GM20431 (cell line): ENCODE results near the gene ALPP.

ENCODE experiments used
- in situ Hi-C: fragments of 300-500 bp; cut with MseI, MboI; formaldehyde crosslinking; loops from one replicate; pipeline ENCODE4 v1.15.0; 2020; ENCODE audit warnings: low sequenced_read_pairs; ENCODE audit not compliant: unreplicated experiment

Gene ALPP

DNA sequence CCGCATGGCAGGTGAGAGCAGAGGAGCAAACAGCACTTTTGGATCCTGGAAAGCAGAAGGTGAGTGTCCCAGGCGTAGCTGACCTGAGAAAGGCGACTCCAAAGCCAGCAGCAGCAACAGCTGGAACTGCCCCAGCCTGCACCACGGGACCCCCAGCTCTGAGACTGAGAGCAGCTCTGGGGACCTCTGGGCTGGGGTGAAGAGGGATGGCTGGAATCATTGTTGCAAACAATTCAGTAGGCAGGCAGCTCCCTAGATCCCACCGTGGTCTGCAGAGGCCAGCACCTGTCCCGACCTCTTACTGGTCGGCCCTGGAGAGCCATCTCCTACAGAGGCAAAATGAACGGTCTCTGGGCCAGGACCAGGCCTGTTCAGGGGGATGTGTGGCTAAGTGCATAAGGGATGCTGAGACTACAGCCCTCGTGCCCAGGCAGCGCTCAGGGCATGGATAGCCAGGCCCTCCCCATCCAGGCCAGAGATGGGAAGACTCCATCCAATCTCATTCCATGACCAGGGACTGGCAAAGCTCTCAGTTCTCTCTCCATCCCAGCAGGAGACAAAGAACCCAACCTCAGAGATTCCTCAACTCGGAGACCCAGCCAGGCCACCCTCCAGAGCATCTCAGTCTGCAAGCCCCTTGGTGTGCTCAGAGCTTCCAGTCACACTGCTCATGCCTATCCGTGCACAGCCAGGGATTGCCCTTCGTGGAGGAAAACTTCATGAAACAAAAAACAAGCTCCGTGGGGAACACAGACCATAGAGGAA, 38.2 kb upstream of the ALPP start:
- in situ Hi-C loops, result no loop called here

DNA sequence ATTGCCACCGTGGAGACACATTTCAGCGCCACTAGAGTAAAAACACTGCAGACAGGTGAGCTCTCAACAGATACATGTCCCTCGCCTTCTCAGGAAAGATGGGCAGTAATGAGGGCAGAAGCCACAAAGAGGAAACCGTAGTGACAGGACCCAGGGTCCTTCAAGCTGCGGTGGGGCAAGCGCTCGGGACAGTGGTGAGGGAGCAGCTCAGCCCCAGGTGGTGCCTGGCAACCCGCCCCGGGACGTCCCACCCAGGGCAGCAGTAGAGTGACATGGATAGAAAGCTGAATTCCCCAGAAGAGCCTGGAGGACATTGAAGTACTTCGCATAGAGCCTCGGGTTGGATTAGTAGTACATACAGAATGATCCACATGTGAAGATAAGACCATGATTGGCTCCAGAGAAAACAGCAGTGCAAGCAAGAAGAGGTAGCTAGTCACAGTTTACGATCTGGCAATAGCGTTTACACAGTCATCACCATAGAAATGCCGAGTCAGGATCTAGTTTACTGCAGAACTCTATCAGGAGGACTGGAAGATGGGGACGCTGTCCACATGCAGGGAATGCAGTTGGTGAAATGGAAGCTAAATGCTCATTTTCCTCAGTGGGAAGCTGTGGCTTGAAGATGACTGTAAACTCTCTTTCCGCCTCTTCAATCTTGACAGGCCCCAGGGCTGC, 37.4 kb upstream of the ALPP start:
- in situ Hi-C loops, result no loop called here

DNA sequence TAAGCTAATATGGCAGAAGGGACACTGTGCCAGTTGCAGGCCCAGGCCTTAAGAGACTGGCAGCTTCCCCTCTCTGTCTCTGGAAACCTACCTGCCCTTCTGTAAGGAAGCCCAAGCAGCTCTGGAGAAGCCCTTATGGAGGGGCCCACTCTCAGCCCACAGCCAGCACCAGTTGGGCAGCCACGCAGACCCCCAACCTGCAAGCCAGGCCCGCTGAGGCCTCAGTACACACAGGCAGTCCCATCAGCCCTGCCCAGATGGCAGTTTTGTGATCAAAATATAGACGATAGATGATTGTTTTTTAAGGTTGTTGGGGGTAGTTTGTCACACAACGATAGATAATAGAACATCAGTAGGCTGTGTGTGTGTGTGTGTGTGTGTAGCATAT, 36.8 kb upstream of the ALPP start:
- in situ Hi-C loops, result no loop called here

DNA sequence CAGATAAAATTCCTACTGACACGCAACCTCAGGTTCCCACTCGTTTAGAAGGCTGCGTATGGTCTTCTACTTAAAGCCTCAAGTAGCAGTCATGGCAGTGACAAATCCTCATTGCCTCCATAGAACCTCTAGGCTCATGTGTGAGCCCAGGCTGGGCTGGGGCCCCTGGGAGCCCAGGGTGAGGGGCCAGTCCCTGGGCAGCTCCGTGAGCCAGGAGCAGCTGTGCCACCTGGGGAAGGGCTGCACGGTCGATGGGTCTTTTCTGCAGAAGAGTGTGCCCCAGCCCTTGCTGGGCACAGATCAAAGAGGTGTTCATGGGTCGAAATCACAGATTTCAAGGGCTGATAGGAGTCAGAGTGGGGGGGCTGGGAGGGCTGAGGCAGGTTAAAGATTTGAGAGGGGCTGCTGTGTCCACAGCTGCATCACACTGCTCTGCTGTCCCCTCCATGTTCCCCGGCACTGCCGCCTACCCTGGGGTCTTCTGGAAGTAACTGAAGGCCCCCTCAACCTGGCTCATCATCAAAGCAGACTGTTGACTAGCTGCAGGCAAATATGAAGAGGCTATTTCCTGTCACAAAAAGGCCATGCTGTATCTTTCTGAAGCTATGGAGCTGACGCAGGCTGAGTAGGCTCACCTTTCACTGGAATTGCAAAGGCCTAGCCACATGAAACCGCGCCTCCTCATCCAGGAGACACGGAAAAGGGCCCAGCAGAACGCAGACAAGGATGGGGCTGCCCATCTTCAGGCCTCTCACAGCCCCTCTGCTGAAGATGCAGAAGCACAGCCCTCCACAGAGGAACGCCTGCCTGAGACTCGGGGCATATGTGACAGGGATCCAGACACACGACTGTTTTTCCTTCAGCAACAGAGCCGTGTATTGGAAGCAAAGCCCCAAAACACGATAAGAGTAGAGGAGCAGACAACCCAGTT, 35.7 kb upstream of the ALPP start:
- in situ Hi-C loops, result no loop called here

DNA sequence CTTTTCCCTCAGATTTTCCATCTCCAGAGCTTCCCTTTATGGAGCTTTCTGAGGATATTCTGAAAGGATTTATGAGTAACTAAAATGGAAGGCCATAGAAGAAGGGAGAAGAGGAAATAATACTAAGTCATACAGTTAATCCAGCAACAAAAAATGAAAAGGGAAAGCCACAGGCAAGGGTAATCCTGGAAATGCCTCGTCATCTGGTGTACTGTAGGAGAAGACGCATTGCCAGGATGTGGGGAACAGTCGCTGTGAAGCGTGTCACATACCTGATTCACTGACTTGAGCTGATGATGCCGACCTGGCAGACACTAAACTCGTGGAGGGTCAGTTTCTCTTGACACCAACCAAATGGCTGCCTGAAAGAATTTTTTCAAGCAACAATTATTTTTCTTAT, 34.7 kb upstream of the ALPP start:
- in situ Hi-C loops, result no loop called here

GRCh38 chr2:232345251-232345650, 33.3 kb upstream of the ALPP start:
- in situ Hi-C loops, result no loop called here

DNA sequence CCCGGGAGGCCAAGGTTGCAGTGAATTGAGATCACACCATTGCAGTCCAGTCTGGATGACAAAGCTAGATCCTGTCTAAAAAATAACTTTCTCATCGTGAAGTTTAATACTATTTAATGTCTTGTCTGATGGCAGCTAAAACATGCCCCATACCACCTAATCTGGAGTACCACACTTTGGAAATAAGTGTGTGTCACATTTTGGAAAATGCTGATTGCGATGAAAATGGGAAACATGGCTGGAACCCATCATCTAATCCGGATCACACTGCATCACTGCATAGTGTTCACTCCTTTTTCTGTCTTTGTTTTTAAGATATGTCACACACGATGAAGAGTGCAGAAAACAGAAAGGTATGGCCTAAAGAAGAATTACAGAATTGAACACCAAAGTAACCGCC, 31.2 kb upstream of the ALPP start:
- in situ Hi-C loops, result no loop called here

GRCh38 chr2:232348936-232349335, 29.6 kb upstream of the ALPP start:
- in situ Hi-C loops, result no loop called here

- in situ Hi-C loops, result no loop called here
Measured at GRCh38 chr2:232349546-232349945, 29.0 kb upstream of the ALPP start.

GRCh38 chr2:232349946-232350635, 28.5 kb upstream of the ALPP start:
- in situ Hi-C loops, result no loop called here

GRCh38 chr2:232350804-232351685, 27.5 kb upstream of the ALPP start:
- in situ Hi-C loops, result no loop called here

DNA sequence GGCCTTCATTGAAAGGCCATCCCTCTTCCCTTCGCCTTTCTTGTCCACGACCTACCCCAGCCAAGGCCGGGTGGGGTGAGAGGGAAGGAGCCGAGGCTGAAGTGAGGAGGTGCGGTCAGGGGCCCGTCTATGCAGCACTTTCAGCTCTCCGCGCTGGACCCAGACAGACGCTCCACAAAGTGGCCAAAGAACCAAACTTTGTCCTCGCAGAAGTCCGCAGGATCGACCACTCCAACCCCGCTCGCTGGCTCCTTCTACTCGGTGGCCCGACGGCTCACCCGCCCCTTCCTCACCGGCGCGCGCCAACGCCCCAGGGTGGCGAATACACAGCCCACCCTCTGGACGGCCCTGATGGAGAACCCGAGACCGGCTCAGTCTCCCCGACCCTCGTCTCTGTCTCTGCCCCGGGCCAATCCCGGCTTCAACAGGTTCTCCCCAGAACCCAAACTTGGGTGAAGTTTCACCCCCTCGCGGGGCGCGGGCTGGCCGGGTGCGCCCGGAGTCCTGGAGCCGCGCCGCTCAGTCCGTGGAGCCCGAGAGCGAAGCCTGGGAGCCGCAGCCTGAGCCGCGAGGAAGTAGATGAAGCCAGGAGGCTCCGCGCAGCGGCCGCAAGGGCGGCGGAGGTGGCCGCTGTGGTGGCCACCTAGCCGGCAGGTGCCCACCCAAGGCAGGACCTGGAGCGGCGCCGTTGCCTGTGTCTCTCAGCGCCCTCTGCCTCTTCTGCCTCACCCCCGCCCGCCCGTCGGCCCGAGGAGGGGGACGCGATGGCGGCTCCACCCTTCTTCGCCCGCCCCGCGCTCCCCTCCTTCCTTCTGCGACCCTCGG, 26.7 kb upstream of the ALPP start:
- in situ Hi-C loops, result no loop called here

GRCh38 chr2:232352511-232353091, 25.9 kb upstream of the ALPP start:
- in situ Hi-C loops, result no loop called here

GRCh38 chr2:232353096-232353495, 25.5 kb upstream of the ALPP start:
- in situ Hi-C loops, result no loop called here

- in situ Hi-C loops, result no loop called here
Measured at GRCh38 chr2:232353660-232354059, 24.9 kb upstream of the ALPP start.

DNA sequence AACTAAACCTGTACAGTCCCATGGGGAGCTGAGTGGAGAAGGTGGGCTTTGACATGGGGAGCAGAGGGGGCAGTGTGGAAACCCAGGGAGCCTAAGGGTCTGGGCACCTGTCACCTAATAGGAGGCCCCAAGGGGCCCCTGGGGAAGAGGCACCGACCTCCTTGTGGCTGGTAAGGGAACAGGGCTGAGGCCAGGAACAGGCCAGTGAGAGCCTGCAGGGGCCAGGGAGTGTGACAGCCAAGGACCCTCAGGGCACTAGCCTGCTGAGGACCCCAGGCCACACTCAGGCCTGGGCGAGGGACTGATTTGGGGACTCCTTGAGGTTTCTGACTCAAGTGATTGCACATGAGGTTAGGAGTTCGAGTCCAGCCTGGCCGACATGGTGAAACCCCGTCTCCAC, 24.5 kb upstream of the ALPP start:
- in situ Hi-C loops, result no loop called here

- in situ Hi-C loops, result no loop called here
Measured at GRCh38 chr2:232361646-232362045, 16.9 kb upstream of the ALPP start.
